ENCODE measurements around the gene RIOK3. TPM values are rescaled to one million over a fixed set of nuclear protein-coding genes. Genes with fewer than 3 reads are reported as not detected.

RIOK3 gene
- total and polyA plus RNA-seq, 4 donors: 29.9 to 104 (median 42.8) TPM

- TF ChIP-seq ATF3 (IDR thresholded peaks at IDR 0.05): no peak
- TF ChIP-seq HNF4A (conservative IDR thresholded peaks at IDR 0.05): peak; percentile 30 to 57
- no peak for TF ChIP-seq MAX (IDR thresholded peaks at IDR 0.05)
- TF ChIP-seq CTCF (IDR thresholded peaks at IDR 0.05; ENCODE audit: low read depth, low read length, missing input control): no peak
- TF ChIP-seq EGR1 (IDR thresholded peaks at IDR 0.05; ENCODE audit: low read depth in 2 of 2): no peak
These were observed 77.1 kb downstream of the RIOK3 start (continued) for GRCh38 chr18:23530195-23530594.

GRCh38 chr18:23531912-23532311, 78.8 kb downstream of the RIOK3 start:
- H3K36me3 ChIP-seq (ENCODE audit: control insufficient read depth in 4 of 4, insufficient read depth in 3 of 4, low read depth in 1 of 4, low read length in 3 of 4): peaks cover 13 to 89% (median 77%) of the 10 kb centered on the region in 4 donors
- peaks cover 0 to 3% (median 0%) of the 10 kb centered on the region in 4 donors for H3K4me1 ChIP-seq (ENCODE audit: control insufficient read depth in 4 of 4, insufficient read depth in 4 of 4, low read length in 3 of 4)
- WGBS: 83% methylated on average over 13 of the region's 13 CpGs
- no peak for TF ChIP-seq EGR1 (IDR thresholded peaks at IDR 0.05; ENCODE audit: low read depth in 2 of 2)
- no peak for TF ChIP-seq YY1 (IDR thresholded peaks at IDR 0.05)
- no peak for TF ChIP-seq MAX (IDR thresholded peaks at IDR 0.05)
- no peaks in the 10 kb centered on the region for H3K27me3 ChIP-seq (ENCODE audit: control insufficient read depth in 4 of 4, insufficient read depth in 4 of 4, low read length in 3 of 4)
- DNase-seq (ENCODE audit: low spot score): no peak
- no peaks in the 10 kb centered on the region for H3K9me3 ChIP-seq (ENCODE audit: control insufficient read depth in 4 of 4, low read length in 3 of 4)
- no peak overlapping the region for H3K27ac ChIP-seq (ENCODE audit: low read depth in 1 of 2, low read length in 2 of 2)
- H3K4me3 ChIP-seq (ENCODE audit: low read depth in 1 of 3, low read length in 3 of 3): no peak overlapping the region
- H3K9ac ChIP-seq (ENCODE audit: low read depth in 1 of 2, low read length in 2 of 2): no peak overlapping the region

Small RNAs within 50 kb of the gene (small RNA-seq; reads per million reads assigned to genes)
- gene AC026634.1 (not detected), gene RF00019 (not detected)

Other genes starting within 250 kb of the RIOK3 start
- 10 to 100 TPM; 20.6 to 24.7 TPM for gene RMC1, start 50.2 kb downstream of the RIOK3 start, total RNA-seq
- 10 to 100 TPM; 15.6 to 21.0 TPM for gene RMC1, start 50.2 kb downstream of the RIOK3 start, polyA plus RNA-seq
- gene NPC1, start 133.2 kb downstream of the RIOK3 start, total RNA-seq: 10 to 100 TPM; 41.4 to 46.7 TPM
- 10 to 100 TPM in 1 of 2 donors, 1 to 10 TPM in 1; 9.5 to 13.2 TPM for gene NPC1, start 133.2 kb downstream of the RIOK3 start, polyA plus RNA-seq
- under 1 TPM; 0.28 to 0.50 TPM for gene ANKRD29, start 209.6 kb downstream of the RIOK3 start, total RNA-seq
- gene ANKRD29, start 209.6 kb downstream of the RIOK3 start, polyA plus RNA-seq: under 1 TPM; 0.14 to 0.39 TPM
- 1 to 10 TPM in 1 of 2 donors, under 1 TPM in 1; 0.28 to 3.9 TPM for gene LAMA3, start 236.2 kb downstream of the RIOK3 start, total RNA-seq
- gene LAMA3, start 236.2 kb downstream of the RIOK3 start, polyA plus RNA-seq: under 1 TPM; 0.26 to 0.46 TPM

Data from liver (tissue), 10 donors.